HG02884 (cell line): ENCODE data around the gene SLC25A21.

Source experiments
- ATAC-seq: cut with Tn5 transposase; IDR thresholded peaks from one replicate; pipeline ENCODE4 v1.9.1; 2021; ENCODE audit warnings: mild to moderate bottlenecking, moderate library complexity; ENCODE audit not compliant: unreplicated experiment

Gene SLC25A21

GRCh38 chr14:37144729-37145363 is 27.6 kb downstream of the SLC25A21 start:
- ATAC-seq = no peak

- ATAC-seq = no peak
These were observed 28.9 kb downstream of the SLC25A21 start for GRCh38 chr14:37143475-37143874.

GRCh38 chr14:37142835-37143401 is 29.5 kb downstream of the SLC25A21 start:
- ATAC-seq = no peak

GRCh38 chr14:37140176-37140575 is 32.2 kb downstream of the SLC25A21 start:
- ATAC-seq = no peak

- ATAC-seq = no peak
These were observed 32.7 kb downstream of the SLC25A21 start for GRCh38 chr14:37139710-37140109.

- no peak for ATAC-seq
These were observed 33.5 kb downstream of the SLC25A21 start for GRCh38 chr14:37138898-37139297.

- ATAC-seq = no peak
These were observed 39.0 kb downstream of the SLC25A21 start for GRCh38 chr14:37133284-37133913.

GRCh38 chr14:37131205-37131604 is 41.2 kb downstream of the SLC25A21 start:
- ATAC-seq = no peak

GRCh38 chr14:37129047-37129446 is 43.4 kb downstream of the SLC25A21 start:
- ATAC-seq = no peak

- ATAC-seq = no peak
These were observed 47.8 kb downstream of the SLC25A21 start for GRCh38 chr14:37124614-37125013.

GRCh38 chr14:37122919-37123639 is 49.3 kb downstream of the SLC25A21 start:
- no peak for ATAC-seq

- ATAC-seq = no peak
These were observed 50.1 kb downstream of the SLC25A21 start for GRCh38 chr14:37122288-37122687.

GRCh38 chr14:37118673-37119366 is 53.6 kb downstream of the SLC25A21 start:
- no peak for ATAC-seq

GRCh38 chr14:37116933-37117849 is 55.2 kb downstream of the SLC25A21 start:
- no peak for ATAC-seq

GRCh38 chr14:37115406-37115805 is 57.0 kb downstream of the SLC25A21 start:
- ATAC-seq = no peak

GRCh38 chr14:37114559-37114958 is 57.8 kb downstream of the SLC25A21 start:
- no peak for ATAC-seq

GRCh38 chr14:37114002-37114401 is 58.4 kb downstream of the SLC25A21 start:
- no peak for ATAC-seq

GRCh38 chr14:37098132-37098531 is 74.3 kb downstream of the SLC25A21 start:
- no peak for ATAC-seq

- no peak for ATAC-seq
These were observed 77.9 kb downstream of the SLC25A21 start for GRCh38 chr14:37094502-37094901.

GRCh38 chr14:37093364-37093763 is 79.0 kb downstream of the SLC25A21 start:
- no peak for ATAC-seq
